ENCODE measurements around the gene CCNY.

DNA sequence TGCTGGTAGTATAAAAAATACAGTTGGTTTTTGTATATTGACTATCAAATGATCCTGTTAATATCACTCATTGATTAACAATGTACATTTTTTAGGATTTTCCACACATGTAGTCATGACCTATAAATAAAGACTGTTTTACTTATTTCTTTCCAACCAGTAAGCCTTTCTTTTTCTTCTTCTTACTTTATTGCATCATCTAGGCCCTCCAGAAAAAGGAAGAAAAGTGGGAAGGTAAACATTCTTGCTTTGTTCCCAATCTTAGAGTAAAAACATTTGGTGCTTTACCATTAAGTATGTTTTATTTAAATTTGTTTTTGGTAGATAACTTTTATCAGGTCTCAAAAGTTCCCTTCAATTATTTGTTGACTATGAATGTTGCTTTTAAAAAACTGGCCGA lies 47.1 kb upstream of the CCNY start:
- no peak for TF ChIP-seq EZH2phosphoT487 (IDR thresholded peaks at IDR 0.05; ENCODE audit: borderline replicate concordance, low read length)
- TF ChIP-seq, protein P1, sequence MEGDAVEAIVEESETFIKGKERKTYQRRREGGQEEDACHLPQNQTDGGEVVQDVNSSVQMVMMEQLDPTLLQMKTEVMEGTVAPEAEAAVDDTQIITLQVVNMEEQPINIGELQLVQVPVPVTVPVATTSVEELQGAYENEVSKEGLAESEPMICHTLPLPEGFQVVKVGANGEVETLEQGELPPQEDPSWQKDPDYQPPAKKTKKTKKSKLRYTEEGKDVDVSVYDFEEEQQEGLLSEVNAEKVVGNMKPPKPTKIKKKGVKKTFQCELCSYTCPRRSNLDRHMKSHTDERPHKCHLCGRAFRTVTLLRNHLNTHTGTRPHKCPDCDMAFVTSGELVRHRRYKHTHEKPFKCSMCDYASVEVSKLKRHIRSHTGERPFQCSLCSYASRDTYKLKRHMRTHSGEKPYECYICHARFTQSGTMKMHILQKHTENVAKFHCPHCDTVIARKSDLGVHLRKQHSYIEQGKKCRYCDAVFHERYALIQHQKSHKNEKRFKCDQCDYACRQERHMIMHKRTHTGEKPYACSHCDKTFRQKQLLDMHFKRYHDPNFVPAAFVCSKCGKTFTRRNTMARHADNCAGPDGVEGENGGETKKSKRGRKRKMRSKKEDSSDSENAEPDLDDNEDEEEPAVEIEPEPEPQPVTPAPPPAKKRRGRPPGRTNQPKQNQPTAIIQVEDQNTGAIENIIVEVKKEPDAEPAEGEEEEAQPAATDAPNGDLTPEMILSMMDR (IDR thresholded peaks at IDR 0.05; ENCODE audit: low read depth, low read length, poor library complexity, severe bottlenecking) = no peak

Measured in DOHH2 (cell line).